Lung (tissue), 12 donors: ENCODE results near the gene PRKAB2. TPM values are rescaled to one million over a fixed set of nuclear protein-coding genes. Genes with fewer than 3 reads are reported as not detected.

Experiments
- ATAC-seq: fragments of 200-7000 bp; cut with Tn5 transposase; one replicate; pipeline ENCODE4 v1.9.1; 2020; ENCODE audit warnings: moderate number of reproducible peaks; ENCODE audit not compliant: insufficient read depth, low FRiP score
- DNase-seq, 3 donors: peaks; one replicate each; pipeline ENCODE4 v3.0.0-alpha.2; 2013 to 2017
- H3K27ac ChIP-seq, 2 donors: one replicate each; pipeline ENCODE4 v1.5.1; 2013; ENCODE audit warnings: mild to moderate bottlenecking in 2 of 2, moderate library complexity in 2 of 2, control low read depth in 1 of 2, inconsistent platforms in 1 of 2, low read depth in 1 of 2, low read length in 1 of 2
- H3K27me3 ChIP-seq, 3 donors: one replicate each; pipeline ENCODE4 v1.5.1; 2013; ENCODE audit warnings: low read length in 2 of 3; ENCODE audit not compliant: control insufficient read depth in 3 of 3, insufficient read depth in 3 of 3
- H3K36me3 ChIP-seq, 4 donors: one replicate each; pipeline ENCODE4 v1.5.1; 2013; ENCODE audit warnings: low read length in 4 of 4, mild to moderate bottlenecking in 1 of 4, moderate library complexity in 1 of 4; ENCODE audit not compliant: control insufficient read depth in 4 of 4, insufficient read depth in 4 of 4
- H3K4me1 ChIP-seq, 5 donors: one replicate each; pipeline ENCODE4 v1.5.1; 2013; ENCODE audit warnings: low read length in 5 of 5, mild to moderate bottlenecking in 2 of 5, moderate library complexity in 1 of 5; ENCODE audit not compliant: control insufficient read depth in 5 of 5, insufficient read depth in 5 of 5
- H3K4me3 ChIP-seq: one replicate; pipeline ENCODE4 v1.5.1; 2013; ENCODE audit warnings: mild to moderate bottlenecking, control low read depth, moderate library complexity
- H3K9ac ChIP-seq, 2 donors: one replicate each; pipeline ENCODE4 v1.5.1; 2013; ENCODE audit warnings: low read length in 2 of 2, control low read depth in 1 of 2; ENCODE audit not compliant: insufficient read depth in 1 of 2
- H3K9me3 ChIP-seq, 4 donors: one replicate each; pipeline ENCODE4 v1.5.1; 2013; ENCODE audit warnings: low read length in 3 of 4, mild to moderate bottlenecking in 1 of 4, moderate library complexity in 1 of 4; ENCODE audit not compliant: control insufficient read depth in 4 of 4, insufficient read depth in 3 of 4
- CTCF ChIP-seq: IDR thresholded peaks from 2 replicates; pipeline ENCODE4 v1.5.1; 2012; ENCODE audit warnings: mild to moderate bottlenecking; ENCODE audit errors: control extremely low read depth, extremely low read depth
- WGBS, 2 donors: extraction: QIAGEN DNeasy Blood & Tissue Kit; methylation state at CpG; one replicate each; pipeline ENCODE4 v1.1.7; 2013; 5-methylcytosine and 5-hydroxymethylcytosine counted together
- polyA plus RNA-seq, 2 donors: library from polyadenylated mRNA; stranded (reverse); fragments of 200-250 nt; gene quantifications; one replicate each; pipeline ENCODE4 v1.2.1, GENCODE V29; 2013
- total RNA-seq, 2 donors: library from RNA; depleted of rRNA in 1 of 2; stranded (reverse); fragments of >200 nt in 1 of 2; gene quantifications; one replicate each; pipeline ENCODE4 v1.2.1, GENCODE V29; 2014 to 2021
- donor health status: control.
- donor health status: control.
- donor health status: Bipolar disorder and iron deficiency.
- donor health status: healthy.
- donor health status: DM: yes; HTN: yes; CAD: no.

PRKAB2 gene
- total and polyA plus RNA-seq, 4 donors = 4.2 to 25.7 (median 9.0) TPM

DNA sequence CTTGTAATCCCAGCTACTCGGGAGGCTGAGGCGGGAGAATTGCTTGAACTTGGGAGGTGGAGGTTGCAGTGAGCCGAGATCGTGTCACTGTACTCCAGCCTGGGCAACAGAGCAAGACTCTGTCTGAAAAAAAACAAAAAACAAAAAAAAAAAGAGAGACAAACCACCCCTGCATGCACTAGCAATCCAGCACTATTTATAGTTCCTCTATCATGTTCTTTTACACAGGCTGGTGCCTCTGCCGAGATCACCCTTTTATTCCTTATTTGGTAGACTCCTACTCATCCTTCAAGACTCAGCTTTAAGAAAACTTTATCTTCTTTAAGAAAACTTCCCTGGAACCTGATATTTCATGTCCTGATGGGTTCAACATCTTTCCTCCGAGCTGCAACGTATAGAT, 42.1 kb upstream of the PRKAB2 start:
- Histone ChIP-seq H3K36me3 (peaks cover 0 to 5% (median 0%) of the 10 kb centered on the region in 4 donors), H3K27ac (no peak overlapping the region), H3K9ac (no peak overlapping the region), H3K27me3 (no peaks in the 10 kb centered on the region), H3K9me3 (no peaks in the 10 kb centered on the region), H3K4me1 (peaks cover 0 to 5% (median 0%) of the 10 kb centered on the region in 5 donors), H3K4me3 (no peak overlapping the region)
- no peak for TF ChIP-seq CTCF
- no peak for ATAC-seq
- 86 to 87% methylated on average over 7 of the region's 7 CpGs for WGBS, 2 donors
- DNase-seq = no peak

DNA sequence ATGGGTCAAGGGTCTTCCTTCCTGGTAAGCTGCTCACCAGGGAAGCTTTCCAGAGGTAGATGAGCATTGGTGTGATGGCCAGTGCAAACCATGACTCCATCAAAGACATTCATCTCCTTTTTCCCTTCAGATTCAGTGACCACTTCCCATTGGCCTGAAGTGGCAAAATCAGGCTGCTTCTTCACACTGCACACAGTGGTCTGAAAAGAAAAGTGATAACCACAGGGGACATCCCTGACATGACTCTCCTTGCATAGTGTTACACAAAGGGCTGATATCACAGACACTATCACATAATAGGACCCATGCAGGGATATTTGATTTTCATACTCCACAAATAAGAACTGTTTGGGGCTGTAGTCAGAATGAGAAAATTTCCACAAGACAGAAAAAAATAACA, 41.0 kb upstream of the PRKAB2 start:
- no peak overlapping the region for H3K4me3 ChIP-seq
- H3K36me3 ChIP-seq = peaks cover 0 to 5% (median 0%) of the 10 kb centered on the region in 4 donors
- H3K9me3 ChIP-seq = no peaks in the 10 kb centered on the region
- peaks cover 0 to 5% (median 0%) of the 10 kb centered on the region in 5 donors for H3K4me1 ChIP-seq
- no peak for TF ChIP-seq CTCF
- ATAC-seq = no peak
- H3K27ac ChIP-seq = no peak overlapping the region
- no peaks in the 10 kb centered on the region for H3K27me3 ChIP-seq
- H3K9ac ChIP-seq = no peak overlapping the region
- no peak for DNase-seq

- WGBS, 2 donors = 94 to 98% methylated on average over 2 of the region's 2 CpGs
- ATAC-seq (no peak), DNase-seq (no peak)
- Histone ChIP-seq H3K9me3 (no peaks in the 10 kb centered on the region), H3K27ac (no peak overlapping the region), H3K27me3 (no peaks in the 10 kb centered on the region), H3K4me3 (no peak overlapping the region), H3K4me1 (peaks cover 0 to 5% (median 0%) of the 10 kb centered on the region in 5 donors), H3K9ac (no peak overlapping the region), H3K36me3 (peaks cover 0 to 7% (median 0%) of the 10 kb centered on the region in 4 donors)
- no peak for TF ChIP-seq CTCF
Measured at GRCh38 chr1:147211577-147211976, 39.3 kb upstream of the PRKAB2 start.

DNA sequence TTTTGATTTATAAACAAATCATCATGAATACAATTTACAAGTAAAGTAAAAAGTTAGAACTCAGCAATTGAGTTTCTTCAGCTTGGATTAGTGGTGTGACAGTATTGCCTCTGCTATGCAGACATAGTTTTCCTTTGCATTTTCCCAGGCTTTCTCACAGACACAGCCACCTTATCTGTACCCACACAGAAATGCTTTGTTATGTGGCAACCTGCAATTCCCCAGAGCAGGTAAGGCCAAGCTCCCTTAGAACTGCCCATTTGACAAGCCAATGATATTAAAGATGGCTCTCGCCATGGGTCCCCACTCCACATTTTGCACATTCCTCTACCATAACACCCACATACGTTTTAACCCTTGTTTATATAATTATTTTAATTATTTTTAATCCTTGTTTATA, 38.7 kb upstream of the PRKAB2 start:
- H3K4me3 ChIP-seq = no peak overlapping the region
- peaks cover 0 to 5% (median 0%) of the 10 kb centered on the region in 5 donors for H3K4me1 ChIP-seq
- no peaks in the 10 kb centered on the region for H3K9me3 ChIP-seq
- WGBS, 2 donors = 75 to 87% methylated on average over 2 of the region's 2 CpGs
- DNase-seq (no peak), ATAC-seq (no peak)
- no peaks in the 10 kb centered on the region for H3K27me3 ChIP-seq
- H3K9ac ChIP-seq = no peak overlapping the region
- H3K27ac ChIP-seq = no peak overlapping the region
- H3K36me3 ChIP-seq = peaks cover 0 to 7% (median 0%) of the 10 kb centered on the region in 4 donors
- TF ChIP-seq CTCF = no peak
